ENCODE results near the gene SLC9A7.
A peak's percentile ranks its signal among the peaks of the same experiment; 100 is the strongest.

SLC9A7 gene

DNA sequence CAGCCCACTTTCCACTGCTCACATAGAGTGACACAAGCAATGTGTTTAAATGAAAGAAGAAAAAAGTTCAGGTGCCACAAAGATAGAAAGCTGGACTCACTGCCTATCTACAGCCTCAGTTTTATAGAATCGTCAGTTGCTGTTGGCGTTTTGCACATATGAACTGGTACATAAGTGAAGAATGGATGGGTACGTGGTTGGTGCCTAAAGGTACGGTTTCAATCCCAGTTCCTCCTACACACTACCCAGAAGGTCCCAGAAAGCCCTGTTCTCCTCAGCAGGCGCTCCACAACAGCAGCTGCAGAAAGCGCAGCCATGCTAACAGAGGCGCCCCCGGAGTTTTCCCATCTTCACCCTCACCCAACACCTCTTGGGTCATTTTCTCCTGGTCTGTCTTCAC, 161.7 kb downstream of the SLC9A7 start:
- DNase-seq, result no peak

GRCh38 chrX:46595084-46595483, 163.8 kb downstream of the SLC9A7 start:
- no peak for DNase-seq

DNA sequence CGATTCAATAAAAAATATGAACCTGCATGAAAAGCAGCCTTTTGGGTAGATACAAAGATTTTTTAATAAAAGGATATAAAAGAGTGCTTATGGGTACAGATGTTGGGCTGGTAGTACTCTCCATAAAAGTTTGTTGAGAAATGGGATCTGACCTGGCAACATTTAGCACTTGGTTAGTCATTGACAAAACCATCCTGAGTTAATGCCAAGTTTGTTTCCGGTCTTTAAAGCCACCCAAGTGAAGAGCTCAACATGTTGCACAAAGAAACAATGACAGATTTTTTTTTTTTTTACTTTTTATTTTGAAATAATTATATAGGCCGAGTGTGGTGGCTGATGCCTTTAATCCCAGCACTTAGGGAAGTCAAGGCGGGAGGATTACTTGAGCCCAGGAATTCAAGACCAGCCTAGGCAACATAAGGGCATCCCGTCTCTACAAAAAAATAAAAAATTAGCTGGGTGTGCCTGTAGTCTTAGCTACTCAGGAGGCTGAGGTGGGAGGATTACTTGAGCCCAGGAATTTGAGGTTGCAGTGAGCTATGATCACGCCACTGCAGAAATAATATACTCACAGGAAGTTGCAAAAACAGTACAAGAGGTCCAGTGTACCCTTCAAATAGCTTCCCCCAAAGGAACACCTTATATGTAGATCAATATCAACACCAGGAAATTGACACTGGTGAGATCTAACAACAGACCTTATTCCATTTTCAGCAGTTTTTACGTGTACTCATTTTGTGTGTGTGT, 168.8 kb downstream of the SLC9A7 start:
- peak in 1 of 2 experiments; percentile 7 for DNase-seq

DNA sequence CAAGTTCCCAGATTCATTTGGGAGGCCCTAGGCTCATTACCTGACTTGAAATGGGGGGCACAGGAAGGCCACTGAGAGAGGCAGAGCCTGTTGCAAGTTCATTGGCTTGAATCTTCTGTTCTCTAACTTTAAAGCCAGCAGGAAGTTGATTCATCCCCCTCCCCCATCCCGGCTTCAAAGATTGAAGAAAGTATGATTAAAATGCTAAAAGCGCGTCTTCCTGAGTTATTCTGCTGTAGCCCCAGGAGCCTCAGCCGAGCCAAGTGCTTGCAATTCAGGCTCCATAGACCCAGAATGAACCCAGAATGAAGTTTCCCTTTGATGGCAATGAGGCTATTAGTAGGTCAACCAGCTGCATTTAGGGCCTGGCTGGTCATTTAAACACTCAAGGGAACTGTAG, 170.7 kb downstream of the SLC9A7 start:
- no peak for DNase-seq

DNA sequence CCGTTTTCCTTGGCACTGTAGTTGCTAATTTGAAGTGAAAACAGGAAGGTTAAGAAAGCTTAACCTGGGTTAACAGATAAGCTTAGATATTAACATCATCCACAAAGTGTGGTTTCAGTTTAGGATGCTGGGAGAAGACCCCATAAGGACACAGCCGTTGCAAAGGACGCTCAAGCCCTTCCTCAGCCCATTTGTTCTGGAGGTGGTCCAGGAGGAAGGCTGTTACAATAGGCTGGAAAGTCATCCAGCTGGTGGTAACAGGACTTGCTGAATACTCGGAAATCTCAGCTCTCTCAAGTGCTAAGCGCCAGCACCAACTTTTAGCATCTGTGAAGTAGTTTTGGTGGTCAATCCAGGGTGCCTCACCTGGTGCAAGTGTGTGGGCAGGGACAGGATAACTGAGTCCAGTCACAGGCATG, 171.2 kb downstream of the SLC9A7 start:
- DNase-seq, result no peak

DNA sequence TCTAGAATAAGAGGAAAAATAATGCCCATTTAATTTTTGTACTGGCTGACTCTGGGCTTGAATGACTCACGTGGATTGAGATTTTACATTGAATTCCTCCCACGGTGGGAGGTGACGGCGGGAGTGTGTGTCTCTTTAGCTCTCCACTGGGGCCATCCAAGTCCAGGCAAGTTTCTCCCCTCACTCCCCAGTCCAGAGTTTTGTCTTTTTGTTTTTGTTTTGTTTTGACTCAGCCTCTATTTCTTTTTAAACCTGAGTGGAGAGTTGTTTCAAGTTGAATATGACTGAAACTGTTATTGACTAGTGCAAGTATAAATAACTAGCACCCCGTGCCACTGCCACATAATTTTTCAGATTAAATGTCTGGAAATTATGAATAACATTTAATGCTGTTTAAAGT, 171.8 kb downstream of the SLC9A7 start:
- no peak for DNase-seq

DNA sequence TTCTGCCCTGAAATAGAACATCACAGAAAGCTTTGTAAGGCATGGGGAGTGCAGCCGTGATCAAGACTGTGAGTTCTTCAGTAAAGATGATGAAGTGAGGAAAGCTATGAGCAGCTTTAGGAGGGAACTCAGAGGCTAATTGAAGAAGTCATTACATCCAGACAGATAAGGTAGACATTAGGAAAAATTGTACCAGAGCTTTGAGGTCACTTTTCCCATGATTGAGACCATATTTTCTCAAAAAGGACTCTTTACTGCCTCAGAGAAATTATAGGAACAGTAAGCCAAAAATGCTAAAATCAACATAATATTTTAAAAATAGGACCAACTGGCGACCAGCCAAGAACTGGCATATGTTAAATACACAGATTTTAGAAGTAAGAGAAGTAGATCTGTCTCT, 174.2 kb downstream of the SLC9A7 start:
- DNase-seq, result no peak

DNA sequence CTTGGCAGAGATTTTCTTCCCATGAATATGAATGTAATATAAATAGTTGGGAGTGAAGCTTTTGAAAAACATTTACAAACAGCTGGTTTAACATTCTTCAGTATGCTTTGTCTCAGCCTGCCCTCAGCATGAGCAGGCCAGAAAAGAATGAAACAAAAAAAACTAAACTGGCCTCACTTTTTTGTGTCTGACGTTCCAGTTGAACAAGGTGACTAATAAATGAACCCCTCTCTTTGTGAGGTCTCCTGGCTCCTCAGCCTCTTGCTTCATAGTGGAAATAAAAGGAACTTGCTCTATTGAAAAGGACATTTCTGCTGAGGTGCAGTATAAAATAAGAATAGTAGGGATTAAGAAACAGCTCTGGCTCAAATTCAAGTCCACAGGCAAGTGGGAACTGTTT, 176.0 kb downstream of the SLC9A7 start:
- DNase-seq, result no peak

DNA sequence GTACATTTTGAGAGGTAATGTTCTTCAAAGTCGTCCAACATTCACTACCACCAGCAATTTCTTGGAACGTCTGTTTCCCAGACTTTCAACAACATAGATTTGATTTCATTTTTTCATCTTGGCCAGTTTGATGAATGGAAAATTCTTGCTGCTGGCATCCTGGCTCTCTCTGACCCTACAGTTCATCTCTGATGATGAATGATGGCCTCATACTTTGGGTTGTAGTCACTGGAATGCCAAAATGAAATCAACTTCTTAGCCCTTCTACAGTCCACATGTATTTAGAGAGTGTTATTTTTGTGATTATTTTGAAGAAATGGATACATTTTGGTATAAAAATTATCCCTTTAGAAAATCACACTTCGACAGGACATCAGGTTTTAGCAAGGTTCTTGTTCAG, 176.6 kb downstream of the SLC9A7 start:
- DNase-seq, result no peak

DNA sequence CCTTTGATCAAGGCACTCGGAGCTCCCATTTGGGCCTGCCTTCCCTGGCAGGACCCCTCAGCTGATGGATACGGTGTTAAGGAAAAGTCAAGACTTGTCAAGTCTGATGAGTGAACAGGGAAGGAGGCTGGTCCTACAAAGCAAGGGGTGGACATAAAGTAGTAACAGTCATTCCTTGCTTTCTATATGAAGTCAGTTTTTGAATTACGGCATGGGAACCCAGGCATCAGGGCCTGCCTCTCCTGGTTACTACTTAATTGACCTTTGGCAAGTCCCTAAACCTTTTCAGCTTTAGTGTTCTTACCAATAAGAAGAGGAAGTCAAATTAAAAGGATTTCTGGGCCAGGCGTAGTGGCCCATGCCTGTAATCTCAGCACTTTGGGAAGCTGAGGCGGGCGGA, 178.3 kb downstream of the SLC9A7 start:
- DNase-seq, result no peak

- DNase-seq, result no peak
These were observed 179.7 kb downstream of the SLC9A7 start for GRCh38 chrX:46579250-46579649.

DNA sequence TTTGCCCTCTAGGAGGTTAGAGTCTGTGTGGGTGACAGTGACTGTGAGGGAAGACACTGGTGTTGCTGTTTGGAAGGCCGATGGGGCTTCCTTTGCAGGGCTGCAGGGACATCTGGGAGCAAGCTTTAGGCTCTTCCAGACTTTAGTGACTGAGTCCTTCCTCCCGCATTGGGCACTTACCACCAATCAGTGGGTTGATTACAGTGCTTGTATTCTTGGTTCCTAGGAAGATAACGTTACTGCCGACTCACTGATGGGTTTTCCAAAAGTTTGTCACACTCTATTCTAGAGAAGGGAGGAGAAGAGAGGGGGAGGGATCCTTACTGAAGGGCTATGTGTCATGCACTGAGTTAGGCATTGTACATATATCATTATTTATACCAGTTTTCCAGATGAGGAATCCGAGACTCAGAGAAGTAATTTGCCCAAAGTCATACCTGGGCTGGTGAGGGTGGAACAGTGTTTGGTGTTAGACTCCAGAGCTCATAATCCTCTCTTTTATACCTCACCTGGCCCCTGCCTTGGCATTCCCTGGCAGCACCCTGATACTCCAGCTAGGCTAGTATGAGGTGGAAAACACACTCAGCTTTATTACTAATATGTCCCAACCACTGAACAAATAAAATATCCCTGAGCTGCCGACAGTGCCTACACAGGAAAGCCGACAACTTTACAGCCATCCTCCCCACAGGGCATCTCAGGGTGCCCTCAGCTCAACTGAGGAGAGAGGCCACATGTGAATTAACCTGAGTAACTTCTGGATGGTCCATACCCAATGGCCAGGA, 181.5 kb downstream of the SLC9A7 start:
- no peak for DNase-seq

GRCh38 chrX:46576458-46576857, 182.5 kb downstream of the SLC9A7 start:
- DNase-seq, result no peak

DNA sequence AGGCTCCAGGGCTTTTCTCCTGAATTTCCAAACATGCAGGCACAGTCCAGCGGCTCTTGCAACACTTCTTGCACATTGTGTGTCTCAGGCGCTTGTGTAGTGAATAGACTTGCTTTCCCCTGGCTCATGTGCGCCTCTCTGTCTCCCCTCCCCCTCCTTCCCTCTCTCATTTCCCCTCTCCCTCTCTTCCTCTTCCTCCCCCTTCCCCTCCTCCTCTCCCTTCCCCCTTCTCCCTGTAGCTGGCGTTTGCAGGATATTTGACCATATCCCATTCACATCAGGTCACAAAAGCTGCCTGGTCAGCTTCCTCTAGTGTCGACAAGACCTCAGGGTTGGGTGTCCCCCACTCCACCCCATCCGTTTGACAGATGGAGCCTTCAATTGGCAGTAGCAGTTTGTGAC, 182.9 kb downstream of the SLC9A7 start:
- no peak for DNase-seq

- DNase-seq, result no peak
These were observed 183.3 kb downstream of the SLC9A7 start for GRCh38 chrX:46575586-46575985.

- DNase-seq, result no peak
These were observed 184.0 kb downstream of the SLC9A7 start for GRCh38 chrX:46574774-46575381.

DNA sequence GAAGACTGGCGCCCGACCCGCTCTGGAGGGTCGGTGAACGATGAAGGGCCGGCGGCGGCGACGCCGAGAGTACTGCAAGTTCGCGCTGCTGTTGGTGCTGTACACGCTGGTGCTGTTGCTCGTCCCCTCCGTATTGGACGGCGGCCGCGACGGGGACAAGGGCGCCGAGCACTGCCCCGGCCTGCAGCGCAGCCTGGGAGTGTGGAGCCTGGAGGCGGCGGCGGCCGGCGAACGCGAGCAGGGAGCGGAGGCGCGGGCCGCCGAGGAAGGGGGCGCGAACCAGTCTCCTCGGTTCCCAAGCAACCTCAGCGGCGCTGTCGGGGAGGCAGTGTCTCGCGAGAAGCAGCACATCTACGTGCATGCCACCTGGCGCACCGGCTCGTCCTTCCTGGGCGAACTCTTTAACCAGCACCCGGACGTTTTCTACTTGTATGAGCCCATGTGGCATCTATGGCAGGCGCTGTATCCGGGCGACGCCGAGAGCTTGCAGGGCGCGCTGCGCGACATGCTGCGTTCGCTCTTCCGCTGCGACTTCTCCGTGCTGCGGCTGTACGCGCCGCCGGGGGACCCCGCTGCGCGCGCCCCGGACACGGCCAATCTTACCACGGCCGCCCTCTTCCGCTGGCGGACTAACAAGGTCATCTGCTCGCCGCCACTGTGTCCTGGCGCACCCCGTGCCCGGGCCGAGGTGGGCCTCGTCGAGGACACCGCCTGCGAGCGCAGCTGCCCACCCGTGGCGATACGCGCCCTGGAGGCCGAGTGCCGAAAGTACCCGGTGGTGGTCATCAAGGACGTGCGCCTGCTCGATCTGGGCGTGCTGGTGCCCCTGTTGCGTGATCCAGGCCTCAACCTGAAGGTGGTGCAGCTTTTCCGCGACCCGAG, 184.8 kb downstream of the SLC9A7 start:
- DNase-seq, result peak; percentile 12 to 48

GRCh38 chrX:46573331-46573891, 185.5 kb downstream of the SLC9A7 start, which contains the start of gene CHST7:
CHST7 (plus strand) TSS chrX:46573765; CDS start chrX:46573932, 167 bp downstream.
- peak; percentile 45 to 81 for DNase-seq

- DNase-seq, result no peak
These were observed 186.5 kb downstream of the SLC9A7 start for GRCh38 chrX:46572340-46572936.

DNA sequence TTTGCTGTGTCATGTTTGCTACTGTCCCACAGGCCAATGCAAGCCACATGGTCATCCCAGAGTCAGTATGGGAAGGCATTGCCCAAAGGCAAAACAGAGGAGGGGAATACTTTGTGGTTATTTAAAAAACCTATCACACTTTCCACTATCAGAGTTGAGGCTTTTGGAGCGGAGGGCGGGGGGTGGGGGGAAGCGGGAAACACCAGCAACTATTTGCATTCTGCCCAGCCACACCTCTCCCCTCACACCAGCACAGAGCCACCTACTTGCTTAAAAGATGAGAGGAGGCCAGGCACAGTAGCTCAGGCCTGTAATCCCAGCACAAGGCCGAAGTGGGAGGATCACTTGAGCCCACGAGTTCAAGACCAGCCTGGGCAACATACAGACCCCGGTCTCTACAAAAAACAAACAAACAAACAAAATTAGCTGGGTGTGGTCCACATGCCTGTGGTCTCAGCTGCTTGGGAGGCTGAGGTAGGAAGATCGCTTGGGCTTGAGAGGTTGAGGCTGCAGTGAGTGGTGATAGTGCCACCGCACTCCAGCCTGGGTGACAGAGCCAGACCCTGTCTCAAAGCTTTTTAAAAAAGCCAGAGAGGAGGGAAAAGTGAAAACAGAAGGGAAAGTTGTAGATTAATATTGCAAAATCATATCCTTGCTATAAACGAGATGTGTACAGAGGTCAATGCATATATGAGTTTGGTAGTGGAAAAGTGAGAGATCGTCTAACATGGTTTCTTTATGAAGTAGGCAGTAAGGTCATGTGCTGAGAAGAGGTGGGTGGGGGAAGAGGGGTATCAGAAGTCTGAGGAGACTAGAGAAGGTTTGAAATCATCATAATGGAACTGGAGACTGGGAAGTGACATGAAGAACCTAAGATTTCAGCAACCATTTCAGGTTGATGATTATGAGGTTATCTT, 187.2 kb downstream of the SLC9A7 start:
- DNase-seq, result no peak

- DNase-seq, result no peak
These were observed 189.3 kb downstream of the SLC9A7 start for GRCh38 chrX:46569621-46570020.

Measured in NCI-H446 (cell line).